Prostate gland (tissue), 2 donors: Measurements from ENCODE around the gene DLGAP4.

Experiments
- POLR2AphosphoS5 ChIP-seq: sonication (generic); formaldehyde crosslinking; IDR thresholded peaks from one replicate; pipeline ENCODE4 v1.6.1; 2017; ENCODE audit warnings: antibody characterized with exemption
- TF ChIP-seq, protein P1 (sequence below), 4 experiments: fragments of 200-600 bp in 2 of 4; fragments of 450-650 bp in 2 of 4; sonication (generic) in 2 of 4; IDR thresholded peaks; 1 replicate in 3 of 4; 2 replicates in 1 of 4; pipeline ENCODE4 v1.5.1; 2016 to 2019; ENCODE audit warnings: antibody characterized with exemption in 4 of 4, mild to moderate bottlenecking in 2 of 4, moderate library complexity in 2 of 4

GRCh38 chr20:36346256-36346655 lies 40.1 kb downstream of the DLGAP4 start:
- TF ChIP-seq, protein P1, sequence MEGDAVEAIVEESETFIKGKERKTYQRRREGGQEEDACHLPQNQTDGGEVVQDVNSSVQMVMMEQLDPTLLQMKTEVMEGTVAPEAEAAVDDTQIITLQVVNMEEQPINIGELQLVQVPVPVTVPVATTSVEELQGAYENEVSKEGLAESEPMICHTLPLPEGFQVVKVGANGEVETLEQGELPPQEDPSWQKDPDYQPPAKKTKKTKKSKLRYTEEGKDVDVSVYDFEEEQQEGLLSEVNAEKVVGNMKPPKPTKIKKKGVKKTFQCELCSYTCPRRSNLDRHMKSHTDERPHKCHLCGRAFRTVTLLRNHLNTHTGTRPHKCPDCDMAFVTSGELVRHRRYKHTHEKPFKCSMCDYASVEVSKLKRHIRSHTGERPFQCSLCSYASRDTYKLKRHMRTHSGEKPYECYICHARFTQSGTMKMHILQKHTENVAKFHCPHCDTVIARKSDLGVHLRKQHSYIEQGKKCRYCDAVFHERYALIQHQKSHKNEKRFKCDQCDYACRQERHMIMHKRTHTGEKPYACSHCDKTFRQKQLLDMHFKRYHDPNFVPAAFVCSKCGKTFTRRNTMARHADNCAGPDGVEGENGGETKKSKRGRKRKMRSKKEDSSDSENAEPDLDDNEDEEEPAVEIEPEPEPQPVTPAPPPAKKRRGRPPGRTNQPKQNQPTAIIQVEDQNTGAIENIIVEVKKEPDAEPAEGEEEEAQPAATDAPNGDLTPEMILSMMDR (IDR thresholded peaks at IDR 0.05) = no peak
- no peak for TF ChIP-seq POLR2AphosphoS5
